T-helper 2 cell treated with Interferon-gamma antibody and Interleukin-4, amounts not matched to agents 5 μg/mL and 100 μg/mL, for 36 hours (primary cell): ENCODE results near the gene DNASE2.

Experiments
- DNase-seq: peaks from one replicate; pipeline ENCODE4 v3.0.0; 2021; ENCODE audit warnings: low spot score
- H3K27ac Mint-ChIP-seq: one replicate; pipeline ENCODE4 v1.8.0; 2021; ENCODE audit warnings: mild to moderate bottlenecking, mixed read lengths
- H3K27me3 Mint-ChIP-seq: one replicate; pipeline ENCODE4 v1.8.0; 2021; ENCODE audit warnings: low read depth, mixed read lengths
- H3K36me3 Mint-ChIP-seq: one replicate; pipeline ENCODE4 v1.8.0; 2021; ENCODE audit warnings: low read depth, mixed read lengths
- H3K4me1 Mint-ChIP-seq: one replicate; pipeline ENCODE4 v1.8.0; 2021; ENCODE audit warnings: low read depth, mixed read lengths
- H3K4me3 Mint-ChIP-seq: one replicate; pipeline ENCODE4 v1.8.0; 2022; ENCODE audit warnings: mild to moderate bottlenecking, moderate library complexity, mixed read lengths
- H3K9me3 Mint-ChIP-seq: one replicate; pipeline ENCODE4 v1.8.0; 2021; ENCODE audit warnings: mixed read lengths

DNASE2 gene

GRCh38 chr19:12838182-12838885, 42.9 kb downstream of the DNASE2 start, which contains the start of gene MAST1:
Gene MAST1 (plus strand): TSS chr19:12838515. CDS start chr19:12838573, 58 bp downstream.
- H3K27me3 Mint-ChIP-seq, result peaks cover 74% of the 10 kb centered on the region
- no peaks in the 10 kb centered on the region for H3K9me3 Mint-ChIP-seq
- DNase-seq, result peak; percentile 56
- peaks cover 32% of the 10 kb centered on the region for H3K4me1 Mint-ChIP-seq
- peak within 1 kb of the TSS; percentile 16 for H3K27ac Mint-ChIP-seq
- H3K36me3 Mint-ChIP-seq, result no peaks in the 10 kb centered on the region
- peak within 1 kb of the TSS; percentile 70 for H3K4me3 Mint-ChIP-seq

GRCh38 chr19:12837225-12837624, 44.0 kb downstream of the DNASE2 start:
- DNase-seq, result no peak
- H3K4me1 Mint-ChIP-seq, result peaks cover 38% of the 10 kb centered on the region
- H3K27me3 Mint-ChIP-seq, result peaks cover 78% of the 10 kb centered on the region
- peak overlapping the region; percentile 24 for H3K4me3 Mint-ChIP-seq
- H3K9me3 Mint-ChIP-seq, result no peaks in the 10 kb centered on the region
- no peaks in the 10 kb centered on the region for H3K36me3 Mint-ChIP-seq
- H3K27ac Mint-ChIP-seq, result no peak overlapping the region

DNA sequence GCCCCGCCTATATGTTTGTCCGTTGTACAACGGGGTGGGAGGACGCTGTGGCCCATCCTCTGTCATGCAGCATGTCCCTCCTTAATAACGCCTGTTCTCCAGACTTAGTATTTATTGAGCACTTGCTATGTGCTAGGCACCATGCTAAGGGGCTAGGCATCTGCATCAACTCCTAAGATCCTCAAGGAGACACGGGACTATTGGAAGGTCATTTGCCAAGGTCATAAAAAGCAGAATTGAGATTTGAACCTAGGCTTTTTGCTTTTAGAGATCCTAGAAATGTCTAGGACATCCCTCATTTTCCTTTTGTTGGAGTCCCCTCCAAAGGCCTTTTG, 44.8 kb downstream of the DNASE2 start:
- no peak for DNase-seq
- no peak overlapping the region for H3K4me3 Mint-ChIP-seq
- no peaks in the 10 kb centered on the region for H3K36me3 Mint-ChIP-seq
- no peaks in the 10 kb centered on the region for H3K9me3 Mint-ChIP-seq
- peaks cover 33% of the 10 kb centered on the region for H3K4me1 Mint-ChIP-seq
- H3K27ac Mint-ChIP-seq, result no peak overlapping the region
- peaks cover 78% of the 10 kb centered on the region for H3K27me3 Mint-ChIP-seq

- Mint-ChIP-seq H3K27me3 (peaks cover 71% of the 10 kb centered on the region), H3K27ac (no peak overlapping the region), H3K36me3 (no peaks in the 10 kb centered on the region), H3K4me1 (peaks cover 24% of the 10 kb centered on the region), H3K4me3 (no peak overlapping the region), H3K9me3 (no peaks in the 10 kb centered on the region)
- DNase-seq, result no peak
Measured at GRCh38 chr19:12834976-12835757, 46.1 kb downstream of the DNASE2 start.

- H3K4me1 Mint-ChIP-seq, result peaks cover 23% of the 10 kb centered on the region
- no peak for DNase-seq
- peak within 1 kb of the TSS; percentile 1 for H3K27ac Mint-ChIP-seq
- H3K4me3 Mint-ChIP-seq, result peak within 1 kb of the TSS; percentile 63
- peaks cover 71% of the 10 kb centered on the region for H3K27me3 Mint-ChIP-seq
- no peaks in the 10 kb centered on the region for H3K9me3 Mint-ChIP-seq
- H3K36me3 Mint-ChIP-seq, result no peaks in the 10 kb centered on the region
Measured at GRCh38 chr19:12834566-12834943, 46.7 kb downstream of the DNASE2 start, which contains the start of gene RTBDN. Gene RTBDN (minus strand): TSS chr19:12834579. CDS start chr19:12829979, 4,600 bp downstream.

DNA sequence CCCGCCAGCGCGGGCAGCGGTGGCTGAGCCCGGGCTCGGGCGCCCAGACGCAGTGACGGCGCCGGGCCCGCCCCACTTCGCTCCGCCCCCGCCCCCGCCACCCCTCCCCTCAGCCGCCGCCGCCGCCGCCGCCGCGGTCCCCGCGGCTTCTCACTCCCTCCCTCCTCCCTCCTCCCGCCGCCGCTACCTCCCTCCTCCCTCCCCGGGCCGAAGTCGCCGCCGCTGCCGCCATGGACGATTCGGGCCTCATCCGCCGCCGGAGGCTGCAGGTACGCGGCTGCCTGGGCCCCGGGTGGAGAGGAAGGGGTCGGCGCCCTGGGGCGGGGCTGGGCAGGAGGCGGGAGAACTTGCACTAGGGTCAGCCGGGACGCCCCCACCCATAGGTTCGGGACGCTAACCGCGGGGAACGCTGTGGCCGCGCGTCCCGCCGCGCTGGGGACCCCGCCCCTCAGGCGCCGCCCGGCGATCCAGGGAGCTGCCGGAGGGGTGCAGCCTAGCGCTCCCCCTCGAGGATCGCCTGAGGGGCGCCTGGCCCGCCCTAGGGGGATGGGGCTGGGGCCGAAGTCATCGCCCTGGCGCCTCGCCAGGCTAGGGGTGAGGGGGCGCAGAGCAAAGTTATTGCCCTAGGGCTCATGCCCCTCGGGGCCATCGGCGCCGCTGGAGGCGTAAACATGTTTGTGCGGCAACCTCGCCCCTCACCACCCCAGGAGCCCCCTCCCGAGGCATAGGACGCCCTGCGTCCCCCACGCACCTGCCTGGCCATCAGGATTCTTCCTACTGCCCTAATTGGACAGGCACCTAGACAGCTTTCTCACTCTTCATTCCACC, 47.3 kb downstream of the DNASE2 start:
- no peak overlapping the region for H3K27ac Mint-ChIP-seq

DNA sequence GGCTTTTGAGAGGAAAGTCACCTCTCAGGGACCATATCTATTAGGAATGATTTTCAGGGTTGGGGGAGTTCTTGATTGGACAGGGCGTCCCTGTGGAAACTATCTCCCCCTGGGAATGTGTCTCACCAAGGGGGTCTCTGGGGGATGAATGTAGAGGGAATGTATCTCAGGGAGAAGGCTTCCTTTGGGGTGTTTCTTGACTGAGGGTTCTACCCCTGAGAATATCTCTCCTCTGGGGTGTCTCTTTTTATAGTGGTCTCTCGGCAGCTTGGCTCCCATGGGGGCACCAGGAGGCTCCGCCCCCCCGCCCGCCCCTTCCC, 47.9 kb downstream of the DNASE2 start:
- DNase-seq, result no peak
- Mint-ChIP-seq H3K36me3 (no peaks in the 10 kb centered on the region), H3K4me3 (peak overlapping the region; percentile 63), H3K9me3 (no peaks in the 10 kb centered on the region), H3K4me1 (peaks cover 17% of the 10 kb centered on the region), H3K27ac (peak overlapping the region; percentile 1), H3K27me3 (peaks cover 72% of the 10 kb centered on the region)

More for the DNA sequence above, 47.3 kb downstream of the DNASE2 start:
- Mint-ChIP-seq H3K4me1 (peaks cover 18% of the 10 kb centered on the region), H3K4me3 (peak overlapping the region; percentile 57), H3K36me3 (no peaks in the 10 kb centered on the region), H3K9me3 (no peaks in the 10 kb centered on the region), H3K27me3 (peaks cover 70% of the 10 kb centered on the region)
- peak; percentile 18 for DNase-seq

GRCh38 chr19:12828494-12828893, 52.8 kb downstream of the DNASE2 start:
- H3K27ac Mint-ChIP-seq, result no peak overlapping the region
- no peaks in the 10 kb centered on the region for H3K9me3 Mint-ChIP-seq
- no peaks in the 10 kb centered on the region for H3K36me3 Mint-ChIP-seq

DNA sequence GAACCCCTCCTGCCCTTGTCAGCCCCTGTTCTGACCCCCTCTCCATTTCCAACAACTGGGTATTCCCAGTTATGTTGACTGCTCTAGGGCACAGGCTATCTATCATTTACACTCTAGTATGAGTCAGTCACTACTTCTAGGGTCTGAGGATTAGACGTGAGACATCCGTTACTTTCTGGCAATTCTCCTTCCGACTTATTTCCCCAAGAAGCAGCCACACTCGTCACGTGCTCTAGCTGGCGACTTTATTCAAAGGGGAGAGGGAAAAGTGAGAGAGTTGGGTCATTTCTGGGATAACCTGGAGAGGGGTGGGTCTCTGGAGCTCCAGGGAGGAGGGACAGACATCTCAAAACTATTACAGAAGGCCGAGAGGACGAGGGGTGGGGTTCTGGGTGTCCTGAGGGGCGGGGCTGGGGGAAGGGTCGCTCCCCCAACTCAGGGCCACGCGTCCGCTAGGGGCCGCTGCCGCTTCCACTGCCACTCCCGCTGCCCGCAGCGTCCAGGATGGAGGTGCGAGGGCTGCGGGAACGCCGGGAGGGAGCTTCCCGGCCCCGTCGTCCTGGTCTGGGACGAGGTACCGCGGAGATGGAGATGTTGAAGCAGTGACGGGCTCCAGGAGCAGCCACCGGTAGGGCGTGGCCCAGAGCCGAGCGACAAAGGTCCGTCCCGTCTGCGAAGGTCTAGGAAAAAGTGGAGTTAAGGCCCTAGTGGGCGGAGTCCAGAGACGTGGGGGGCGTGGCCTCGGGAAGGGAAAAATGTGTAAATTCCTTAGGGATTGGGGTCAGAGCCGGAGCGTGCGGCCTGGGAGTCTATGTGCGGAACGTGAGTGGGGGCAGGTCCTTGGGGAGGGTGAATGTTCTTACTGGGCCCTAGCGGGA, 55.8 kb downstream of the DNASE2 start:
- Mint-ChIP-seq H3K36me3 (no peaks in the 10 kb centered on the region), H3K27ac (no peak overlapping the region), H3K4me1 (peaks cover 12% of the 10 kb centered on the region), H3K4me3 (peak overlapping the region; percentile 54), H3K27me3 (peaks cover 36% of the 10 kb centered on the region), H3K9me3 (no peaks in the 10 kb centered on the region)
- peak; percentile 25 for DNase-seq

More at GRCh38 chr19:12828494-12828893, 52.8 kb downstream of the DNASE2 start:
- Mint-ChIP-seq H3K4me3 (no peak overlapping the region), H3K27me3 (peaks cover 55% of the 10 kb centered on the region), H3K4me1 (peaks cover 18% of the 10 kb centered on the region)
- peak; percentile 45 for DNase-seq
